Keratinocyte (primary cell): ENCODE measurements around the gene MRM2. TPM values are rescaled to one million over a fixed set of nuclear protein-coding genes. Genes with fewer than 3 reads are reported as not detected.
A peak's percentile ranks its signal among the peaks of the same experiment; 100 is the strongest.

ENCODE experiments used
- DNase-seq: peaks from one replicate; pipeline ENCODE4 v3.0.0-alpha.2; 2011; ENCODE audit warnings: low read depth, missing footprints, low spot score
- FAIRE-seq: peaks from 2 replicates; lab custom pipeline; 2011; peaks lifted over from hg19 to GRCh38; lab: Jason Lieb, UNC
- H2AFZ ChIP-seq: 2 replicates; pipeline ENCODE4 v1.6.0; 2012; ENCODE audit warnings: low read length, control low read depth, inconsistent platforms; ENCODE audit not compliant: control insufficient read depth
- H3K27ac ChIP-seq: 2 replicates; pipeline ENCODE4 v1.5.1; 2011; ENCODE audit warnings: low read length; ENCODE audit not compliant: control insufficient read depth, insufficient read depth
- H3K27me3 ChIP-seq: 3 replicates; pipeline ENCODE4 v1.6.0; 2011; ENCODE audit warnings: low read length; ENCODE audit not compliant: control insufficient read depth, insufficient read depth; ENCODE audit errors: extremely low read depth
- H3K36me3 ChIP-seq, 2 experiments: 2 replicates in 1 of 2; 3 replicates in 1 of 2; pipeline ENCODE4 v1.5.1; 2011; ENCODE audit warnings: low read length in 2 of 2, mild to moderate bottlenecking in 1 of 2; ENCODE audit not compliant: control insufficient read depth in 2 of 2, insufficient read depth in 2 of 2; ENCODE audit errors: extremely low read depth in 1 of 2
- H3K4me1 ChIP-seq: 3 replicates; pipeline ENCODE4 v1.5.1; 2011; ENCODE audit warnings: low read length; ENCODE audit not compliant: control insufficient read depth, insufficient read depth; ENCODE audit errors: extremely low read depth
- H3K4me2 ChIP-seq: 3 replicates; pipeline ENCODE4 v1.6.0; 2011; ENCODE audit warnings: low read depth, low read length; ENCODE audit not compliant: control insufficient read depth, insufficient read depth; ENCODE audit errors: extremely low read depth
- H3K4me3 ChIP-seq, 3 experiments: fragments of 200-600 bp in 1 of 3; sonication (generic) in 1 of 3; 2 replicates in 2 of 3; 3 replicates in 1 of 3; pipeline ENCODE4 v1.5.1; 2011 to 2016; ENCODE audit warnings: low read length in 3 of 3, mild to moderate bottlenecking in 3 of 3, control low read depth in 2 of 3, inconsistent platforms in 1 of 3, low read depth in 1 of 3, mixed read lengths in 1 of 3, mixed run types in 1 of 3, moderate library complexity in 1 of 3; ENCODE audit not compliant: control insufficient read depth in 2 of 3, insufficient read depth in 2 of 3; ENCODE audit errors: extremely low read depth in 1 of 3
- H3K79me2 ChIP-seq: 2 replicates; pipeline ENCODE4 v1.6.0; 2012; ENCODE audit warnings: low read length; ENCODE audit not compliant: control insufficient read depth, insufficient read depth
- H3K9ac ChIP-seq: 3 replicates; pipeline ENCODE4 v1.6.0; 2011; ENCODE audit warnings: low read length; ENCODE audit not compliant: control insufficient read depth, insufficient read depth; ENCODE audit errors: extremely low read depth
- H3K9me1 ChIP-seq: 3 replicates; pipeline ENCODE4 v1.6.0; 2011; ENCODE audit warnings: low read length; ENCODE audit not compliant: control insufficient read depth, insufficient read depth; ENCODE audit errors: extremely low read depth
- H3K9me3 ChIP-seq: 2 replicates; pipeline ENCODE4 v1.5.1; 2012; ENCODE audit warnings: low read depth, low read length; ENCODE audit not compliant: control insufficient read depth
- H4K20me1 ChIP-seq: 3 replicates; pipeline ENCODE4 v1.6.0; 2011; ENCODE audit warnings: low read length; ENCODE audit not compliant: control insufficient read depth, insufficient read depth; ENCODE audit errors: extremely low read depth
- CTCF ChIP-seq, 3 experiments: IDR thresholded peaks in 1 of 3; conservative IDR thresholded peaks in 1 of 3; optimal IDR thresholded peaks in 1 of 3; 2 replicates in 2 of 3; 3 replicates in 1 of 3; pipeline versions ENCODE3 to v1.5.1; 2011; ENCODE audit warnings: low read length in 3 of 3, mild to moderate bottlenecking in 3 of 3, moderate library complexity in 2 of 3, control low read depth in 1 of 3, inconsistent platforms in 1 of 3; ENCODE audit not compliant: insufficient read depth in 2 of 3; ENCODE audit errors: extremely low read depth in 1 of 3
- EZH2 ChIP-seq: IDR thresholded peaks from one replicate; pipeline ENCODE4 v1.6.1; 2012; ENCODE audit warnings: inconsistent platforms, mild to moderate bottlenecking, low read length, moderate library complexity
- dilution Hi-C: fragments of 300-500 bp; cut with MboI; formaldehyde crosslinking; loops from one replicate; pipeline ENCODE4 v1.7.0; 2020; ENCODE audit warnings: low sequenced_read_pairs; ENCODE audit not compliant: extremely low pct_ligation_motif_present
- polyA plus RNA-seq, 5 experiments: library from polyadenylated mRNA; depleted of rRNA in 3 of 5; stranded (reverse) in 3 of 5; stranded (forward) in 1 of 5; unstranded in 1 of 5; fragments of >200 nt; gene quantifications; 1 replicate in 1 of 5; 2 replicates in 3 of 5; 3 replicates in 1 of 5; pipeline versions ENCODE4 v1.2.1 to v1.2.3, GENCODE V29; 2011 to 2012; ENCODE audit warnings: missing spikeins in 2 of 5, low read depth in 1 of 5, low replicate concordance in 1 of 5

The MRM2 gene
- polyA plus RNA-seq, 1 donor (not counting 4 experiments of a cell fraction or from before 2014, with no cell fraction given) = 21.5 TPM

- Histone ChIP-seq H3K36me3 (peaks cover 13 to 26% of the 10 kb centered on the region in 2 experiments), H2AFZ (no peak overlapping the region), H3K9me3 (no peaks in the 10 kb centered on the region), H3K79me2 (peaks cover 54% of the 10 kb centered on the region), H3K4me3 (no peak overlapping the region), H3K27me3 (no peaks in the 10 kb centered on the region), H3K9me1 (no peaks in the 10 kb centered on the region), H3K4me1 (peaks cover 30% of the 10 kb centered on the region), H3K4me2 (no peak overlapping the region), H3K27ac (no peak overlapping the region), H3K9ac (no peak overlapping the region), H4K20me1 (peaks cover 6% of the 10 kb centered on the region)
- dilution Hi-C loops = no loop called here
- DNase-seq (no peak), FAIRE-seq (no peak)
- no peak for TF ChIP-seq CTCF (optimal IDR thresholded peaks at IDR 0.05 in 1 of 3, IDR thresholded peaks at IDR 0.05 in 1 of 3, conservative IDR thresholded peaks at IDR 0.05 in 1 of 3; ENCODE audit: extremely low read depth in 1 of 3, insufficient read depth in 2 of 3, low read length in 3 of 3)
- TF ChIP-seq EZH2 = no peak
Measured at GRCh38 chr7:2227699-2228098, 14.3 kb downstream of the MRM2 start.

DNA sequence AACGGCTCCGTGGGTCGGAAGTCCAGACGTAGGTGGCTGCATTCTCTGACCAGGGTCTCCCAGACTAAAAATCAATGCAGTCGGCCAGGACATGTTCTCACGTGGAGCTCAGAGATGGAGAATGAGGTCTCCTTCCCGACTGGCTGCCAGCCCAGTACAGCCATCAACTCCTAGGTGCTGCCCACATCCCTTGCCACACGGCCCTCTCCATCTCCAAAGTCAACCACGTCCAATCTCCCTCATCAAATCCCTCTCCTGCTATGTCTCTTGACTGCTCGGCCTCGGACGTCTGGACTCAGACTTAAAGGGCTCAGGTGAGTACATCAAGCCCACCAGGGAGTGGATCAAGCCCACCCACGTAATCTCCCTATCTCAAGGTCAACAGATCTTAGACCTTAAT is 16.2 kb downstream of the MRM2 start:
- H3K4me2 ChIP-seq = peak overlapping the region; percentile 76
- FAIRE-seq = no peak
- peak overlapping the region in 1 of 3 experiments; percentile 25 for H3K4me3 ChIP-seq
- peak overlapping the region; percentile 60 for H3K9ac ChIP-seq
- H3K36me3 ChIP-seq = peaks cover 22 to 35% of the 10 kb centered on the region in 2 experiments
- peak overlapping the region; percentile 93 for H3K27ac ChIP-seq
- no peak for TF ChIP-seq CTCF (optimal IDR thresholded peaks at IDR 0.05 in 1 of 3, IDR thresholded peaks at IDR 0.05 in 1 of 3, conservative IDR thresholded peaks at IDR 0.05 in 1 of 3; ENCODE audit: extremely low read depth in 1 of 3, insufficient read depth in 2 of 3, low read length in 3 of 3)
- TF ChIP-seq EZH2 = no peak
- DNase-seq = no peak
- no peaks in the 10 kb centered on the region for H3K27me3 ChIP-seq
- no peaks in the 10 kb centered on the region for H3K9me3 ChIP-seq
- H4K20me1 ChIP-seq = peaks cover 6% of the 10 kb centered on the region
- H3K4me1 ChIP-seq = peaks cover 25% of the 10 kb centered on the region
- dilution Hi-C loops = no loop called here
- no peak overlapping the region for H2AFZ ChIP-seq
- peaks cover 47% of the 10 kb centered on the region for H3K79me2 ChIP-seq
- no peaks in the 10 kb centered on the region for H3K9me1 ChIP-seq
